Neural cell (in vitro differentiated cells): ENCODE measurements around the gene AGBL1.

Experiments used
- CTCF ChIP-seq: fragments of 450-650 bp; IDR thresholded peaks from 2 replicates; pipeline ENCODE4 v1.5.1; 2014; ENCODE audit warnings: antibody characterized with exemption, mild to moderate bottlenecking, moderate library complexity; ENCODE audit not compliant: poor library complexity, severe bottlenecking
- EP300 ChIP-seq: fragments of 450-650 bp; conservative IDR thresholded peaks from 2 replicates; pipeline ENCODE4 v1.6.1; 2014; ENCODE audit warnings: antibody characterized with exemption, mild to moderate bottlenecking, moderate library complexity; ENCODE audit not compliant: poor library complexity, severe bottlenecking
- EZH2 ChIP-seq: fragments of 200-600, 300-800 bp; shearing (Covaris generic), sonication (generic); IDR thresholded peaks from 2 replicates; pipeline ENCODE4 v1.6.1; 2014; ENCODE audit warnings: antibody characterized with exemption, low read length, borderline replicate concordance, mild to moderate bottlenecking; ENCODE audit not compliant: insufficient read depth, poor library complexity, severe bottlenecking
- MXI1 ChIP-seq: fragments of 450-650 bp; conservative IDR thresholded peaks from 2 replicates; pipeline ENCODE4 v1.6.1; 2014; ENCODE audit warnings: antibody characterized with exemption, mild to moderate bottlenecking; ENCODE audit not compliant: poor library complexity, severe bottlenecking
- POLR2AphosphoS5 ChIP-seq: IDR thresholded peaks from 2 replicates; pipeline ENCODE4 v1.6.1; 2012
- RAD21 ChIP-seq: fragments of 450-650 bp; conservative IDR thresholded peaks from 2 replicates; pipeline ENCODE4 v1.6.1; 2014; ENCODE audit warnings: antibody characterized with exemption, mild to moderate bottlenecking, moderate library complexity
- REST ChIP-seq: IDR thresholded peaks from 2 replicates; pipeline ENCODE4 v1.6.1; 2012; ENCODE audit warnings: borderline replicate concordance
- SMC3 ChIP-seq: fragments of 450-650 bp; conservative IDR thresholded peaks from 2 replicates; pipeline ENCODE4 v1.6.1; 2014; ENCODE audit warnings: antibody characterized with exemption, mild to moderate bottlenecking, moderate library complexity; ENCODE audit not compliant: poor library complexity

GRCh38 chr15:86872782-86873181 lies 793.1 kb downstream of the AGBL1 start:
- TF ChIP-seq POLR2AphosphoS5: peak; percentile 54
- TF ChIP-seq CTCF: no peak
- no peak for TF ChIP-seq EZH2
- no peak for TF ChIP-seq MXI1
- TF ChIP-seq EP300: peak; percentile 83
- no peak for TF ChIP-seq RAD21
- TF ChIP-seq SMC3: no peak
- TF ChIP-seq REST: no peak
